ENCODE results near the gene CRB1.

DNA sequence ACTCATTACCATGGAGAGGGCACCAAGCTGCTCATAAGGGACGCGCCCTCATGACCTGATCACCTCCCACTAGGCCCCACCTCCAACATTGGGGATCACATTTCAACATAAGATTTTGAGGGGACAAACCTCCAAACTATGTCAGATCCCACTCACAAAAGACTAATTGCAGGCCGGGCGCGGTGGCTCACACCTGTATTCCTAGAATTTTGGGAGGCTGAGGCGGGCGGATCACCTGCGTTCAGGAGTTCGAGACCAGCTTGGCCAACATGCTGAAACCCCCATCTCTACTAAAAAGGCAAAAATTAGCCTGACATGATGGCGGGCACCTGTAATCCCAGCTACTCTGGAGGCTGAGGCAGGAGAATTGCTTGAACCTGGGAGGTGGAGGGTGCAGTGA, 228.7 kb downstream of the CRB1 start:
- TF ChIP-seq EZH2 (IDR thresholded peaks at IDR 0.05; ENCODE audit: low read depth): no peak
- TF ChIP-seq, protein P1, sequence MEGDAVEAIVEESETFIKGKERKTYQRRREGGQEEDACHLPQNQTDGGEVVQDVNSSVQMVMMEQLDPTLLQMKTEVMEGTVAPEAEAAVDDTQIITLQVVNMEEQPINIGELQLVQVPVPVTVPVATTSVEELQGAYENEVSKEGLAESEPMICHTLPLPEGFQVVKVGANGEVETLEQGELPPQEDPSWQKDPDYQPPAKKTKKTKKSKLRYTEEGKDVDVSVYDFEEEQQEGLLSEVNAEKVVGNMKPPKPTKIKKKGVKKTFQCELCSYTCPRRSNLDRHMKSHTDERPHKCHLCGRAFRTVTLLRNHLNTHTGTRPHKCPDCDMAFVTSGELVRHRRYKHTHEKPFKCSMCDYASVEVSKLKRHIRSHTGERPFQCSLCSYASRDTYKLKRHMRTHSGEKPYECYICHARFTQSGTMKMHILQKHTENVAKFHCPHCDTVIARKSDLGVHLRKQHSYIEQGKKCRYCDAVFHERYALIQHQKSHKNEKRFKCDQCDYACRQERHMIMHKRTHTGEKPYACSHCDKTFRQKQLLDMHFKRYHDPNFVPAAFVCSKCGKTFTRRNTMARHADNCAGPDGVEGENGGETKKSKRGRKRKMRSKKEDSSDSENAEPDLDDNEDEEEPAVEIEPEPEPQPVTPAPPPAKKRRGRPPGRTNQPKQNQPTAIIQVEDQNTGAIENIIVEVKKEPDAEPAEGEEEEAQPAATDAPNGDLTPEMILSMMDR (conservative IDR thresholded peaks at IDR 0.05): no peak

Data from PC-9 (cell line).